Spleen (tissue), 7 donors: Measurements from ENCODE around the gene FAM20C.

ENCODE experiments used
- POLR2A ChIP-seq, 3 donors: fragments of 450-650 bp; IDR thresholded peaks; one replicate each; pipeline ENCODE4 v1.5.1; 2017; ENCODE audit warnings: antibody characterized with exemption in 3 of 3, mild to moderate bottlenecking in 1 of 3
- TF ChIP-seq, protein P1 (sequence below), 11 experiments: fragments of 200-600 bp in 7 of 11; fragments of 450-650 bp in 4 of 11; sonication (generic) in 4 of 11; IDR thresholded peaks in 8 of 11; conservative IDR thresholded peaks in 3 of 11; 1 replicate in 7 of 11; 2 replicates in 4 of 11; pipeline versions ENCODE4 v1.4.0 to v1.8.0; 2016 to 2021; ENCODE audit warnings: antibody characterized with exemption in 11 of 11, inconsistent platforms in 4 of 11, mild to moderate bottlenecking in 1 of 11
- donor health status: DM: no; HTN: no; CAD: no; lungs with moderate emphysema.
- donor health status: DM: no; HTN: no; CAD: no.
- donor health status: DM: no; HTN: no; CAD: no.

DNA sequence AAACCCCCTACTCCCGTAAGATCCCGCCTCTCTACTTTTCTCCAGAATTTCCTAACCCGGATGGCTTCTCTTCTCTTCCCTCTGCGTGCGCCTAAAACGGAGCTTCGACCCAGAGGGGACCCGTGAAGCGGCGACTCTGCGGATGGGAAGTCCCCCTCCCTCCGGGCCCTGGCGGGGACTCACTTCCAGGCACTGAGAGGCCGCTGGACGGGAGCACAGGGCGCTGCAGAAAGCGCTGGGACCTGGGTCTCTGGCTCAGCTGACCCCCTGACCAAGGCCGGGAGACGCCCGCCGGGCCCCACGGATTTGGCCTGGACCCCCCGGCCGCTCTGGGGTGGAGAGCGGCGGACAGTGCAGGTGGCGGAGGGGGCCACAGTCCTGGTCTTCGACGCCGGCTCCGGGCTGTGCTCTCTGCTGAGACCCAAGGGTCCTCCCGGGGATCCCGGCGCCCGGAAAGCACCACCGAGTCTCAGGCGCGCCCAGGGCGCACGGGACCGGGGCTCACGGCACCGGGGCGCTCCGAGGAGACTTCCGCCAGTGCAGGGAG lies 96.9 kb downstream of the FAM20C start:
- TF ChIP-seq, protein P1, sequence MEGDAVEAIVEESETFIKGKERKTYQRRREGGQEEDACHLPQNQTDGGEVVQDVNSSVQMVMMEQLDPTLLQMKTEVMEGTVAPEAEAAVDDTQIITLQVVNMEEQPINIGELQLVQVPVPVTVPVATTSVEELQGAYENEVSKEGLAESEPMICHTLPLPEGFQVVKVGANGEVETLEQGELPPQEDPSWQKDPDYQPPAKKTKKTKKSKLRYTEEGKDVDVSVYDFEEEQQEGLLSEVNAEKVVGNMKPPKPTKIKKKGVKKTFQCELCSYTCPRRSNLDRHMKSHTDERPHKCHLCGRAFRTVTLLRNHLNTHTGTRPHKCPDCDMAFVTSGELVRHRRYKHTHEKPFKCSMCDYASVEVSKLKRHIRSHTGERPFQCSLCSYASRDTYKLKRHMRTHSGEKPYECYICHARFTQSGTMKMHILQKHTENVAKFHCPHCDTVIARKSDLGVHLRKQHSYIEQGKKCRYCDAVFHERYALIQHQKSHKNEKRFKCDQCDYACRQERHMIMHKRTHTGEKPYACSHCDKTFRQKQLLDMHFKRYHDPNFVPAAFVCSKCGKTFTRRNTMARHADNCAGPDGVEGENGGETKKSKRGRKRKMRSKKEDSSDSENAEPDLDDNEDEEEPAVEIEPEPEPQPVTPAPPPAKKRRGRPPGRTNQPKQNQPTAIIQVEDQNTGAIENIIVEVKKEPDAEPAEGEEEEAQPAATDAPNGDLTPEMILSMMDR (IDR thresholded peaks at IDR 0.05 in 8 of 11, conservative IDR thresholded peaks at IDR 0.05 in 3 of 11): no peak
- TF ChIP-seq POLR2A (IDR thresholded peaks at IDR 0.05): no peak
